GM19351 (cell line): ENCODE results near the gene PGAP6.
"Not testable (repeated sequence)": the region's sequence is repeated elsewhere in the genome, so short reads cannot be mapped to it uniquely, and the experiment has no call there.

Experiments used
- ATAC-seq: cut with Tn5 transposase; IDR thresholded peaks from one replicate; pipeline ENCODE4 v1.9.1; 2021; ENCODE audit warnings: mild to moderate bottlenecking, moderate library complexity; ENCODE audit not compliant: unreplicated experiment

The PGAP6 gene

DNA sequence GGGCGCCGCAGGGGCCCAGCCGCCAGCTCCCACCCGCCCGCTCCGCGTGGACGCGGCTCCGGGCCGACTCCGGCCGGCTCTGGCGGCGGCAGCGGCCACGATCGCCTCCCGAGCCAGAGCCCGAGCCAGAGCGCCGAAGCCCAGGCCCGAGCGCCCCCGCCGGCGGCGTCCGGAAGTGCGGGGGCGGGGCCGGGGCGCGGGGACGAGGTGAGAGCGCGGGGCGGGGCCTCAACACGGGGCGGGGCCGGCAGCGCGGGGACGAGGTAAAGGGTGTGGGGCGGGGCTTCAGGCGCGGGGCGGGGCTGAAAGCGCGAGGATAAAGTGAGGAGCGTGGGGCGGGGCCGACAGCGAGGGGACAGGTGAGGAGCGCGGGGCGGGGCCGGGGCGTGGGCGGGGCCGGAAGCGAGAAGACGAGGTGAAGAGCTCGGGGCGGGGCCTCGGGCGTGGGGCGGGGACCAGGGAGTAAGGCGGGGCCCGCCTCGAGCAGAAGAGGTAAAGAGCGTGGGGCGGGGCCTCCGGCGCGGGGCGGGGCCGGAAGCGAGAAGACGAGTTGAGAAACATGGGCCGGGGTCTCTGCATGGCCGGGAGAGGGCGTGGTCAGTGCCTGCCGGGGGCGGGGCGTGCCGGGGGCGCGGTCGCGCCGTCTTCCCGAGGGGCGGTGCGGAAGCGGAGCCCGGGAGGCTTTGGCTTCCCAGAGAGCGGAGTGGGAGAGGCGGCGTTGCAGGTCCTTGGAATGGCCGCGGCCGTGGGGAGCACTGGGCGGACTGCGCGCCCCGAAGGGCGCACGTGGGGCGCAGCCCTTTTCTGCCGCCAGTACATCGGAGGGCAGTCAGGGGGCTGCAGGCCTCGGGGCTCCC is 29.0 kb downstream of the PGAP6 start, which contains the start of gene AXIN1:
Gene AXIN1, minus strand, starts transcription at position 177 of the 857 bp plus-strand sequence. CDS start 5,698 bp downstream, outside the sequence.
- ATAC-seq = peak; percentile 54

DNA sequence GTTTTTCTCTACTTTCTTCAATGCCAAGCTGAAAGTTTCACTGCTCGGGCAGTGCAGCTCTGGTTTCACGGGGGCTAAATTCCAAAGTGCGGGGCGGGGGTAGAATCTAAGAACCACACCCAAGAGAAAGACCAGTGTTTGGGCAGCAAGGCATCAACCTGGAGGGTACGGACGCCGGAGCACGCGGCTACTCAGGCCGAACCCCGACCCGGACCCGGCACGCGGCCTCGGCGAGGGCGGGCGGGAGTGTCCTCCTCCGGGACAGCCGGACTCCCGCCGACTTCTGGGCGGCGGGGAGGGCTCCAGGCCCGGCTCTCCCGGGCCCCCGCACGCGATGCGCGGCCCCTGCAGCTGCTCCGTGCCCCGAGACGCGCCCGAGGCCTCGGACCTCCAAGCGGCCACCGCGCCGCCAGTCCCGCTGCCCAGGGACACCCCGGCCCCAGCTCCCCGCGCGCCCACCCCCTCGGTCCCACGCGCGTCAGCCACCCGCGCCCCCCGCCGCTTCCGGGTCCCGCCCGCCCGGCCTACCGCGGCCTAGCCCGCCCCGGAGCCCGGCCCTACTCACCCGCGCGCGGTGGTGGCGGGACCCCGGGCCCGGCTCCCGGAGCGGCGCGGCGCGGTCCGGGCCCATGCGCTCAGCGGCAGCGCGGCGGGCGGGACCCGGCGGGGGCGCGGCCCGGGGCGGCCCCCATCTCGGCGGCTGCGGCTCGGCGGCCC is 29.8 kb downstream of the PGAP6 start:
- ATAC-seq = peak; percentile 17

DNA sequence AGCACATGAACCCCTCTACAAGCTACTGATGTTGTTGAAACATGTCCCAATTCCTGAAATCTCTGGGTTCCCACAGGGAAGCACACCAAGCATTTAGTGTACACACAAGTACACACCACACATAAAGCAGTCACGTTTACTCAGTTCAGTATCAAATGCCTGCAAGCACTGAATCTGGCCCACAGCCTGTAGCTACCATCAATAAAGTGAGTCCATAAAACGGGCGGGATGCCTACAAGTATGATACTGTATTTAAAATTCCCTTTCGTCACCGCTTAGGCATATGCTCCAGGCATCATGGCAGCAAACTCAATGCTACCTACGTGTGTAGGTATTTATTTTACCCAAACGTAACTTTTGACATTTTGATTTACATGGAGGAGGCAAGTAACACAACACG is 31.6 kb downstream of the PGAP6 start:
- no peak for ATAC-seq

DNA sequence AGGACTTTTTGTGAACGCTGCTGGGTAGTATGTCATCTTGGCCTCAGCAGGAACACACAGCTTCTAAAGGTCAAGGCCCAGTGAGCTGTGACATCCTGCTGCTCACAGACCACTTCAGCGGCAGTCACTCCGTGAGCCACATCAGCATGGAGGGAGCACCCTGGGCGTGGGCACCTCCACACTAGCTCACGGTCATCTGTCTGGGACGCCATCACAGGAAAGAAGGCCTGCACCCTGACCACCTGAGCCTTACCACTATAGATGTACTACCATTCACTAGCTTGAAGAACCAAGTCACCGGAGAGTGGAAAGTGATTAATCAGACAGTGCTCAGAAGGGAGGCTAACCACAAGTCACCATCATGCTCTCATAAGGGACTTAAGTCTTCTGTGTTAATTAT is 32.6 kb downstream of the PGAP6 start:
- ATAC-seq = peak; percentile 32

DNA sequence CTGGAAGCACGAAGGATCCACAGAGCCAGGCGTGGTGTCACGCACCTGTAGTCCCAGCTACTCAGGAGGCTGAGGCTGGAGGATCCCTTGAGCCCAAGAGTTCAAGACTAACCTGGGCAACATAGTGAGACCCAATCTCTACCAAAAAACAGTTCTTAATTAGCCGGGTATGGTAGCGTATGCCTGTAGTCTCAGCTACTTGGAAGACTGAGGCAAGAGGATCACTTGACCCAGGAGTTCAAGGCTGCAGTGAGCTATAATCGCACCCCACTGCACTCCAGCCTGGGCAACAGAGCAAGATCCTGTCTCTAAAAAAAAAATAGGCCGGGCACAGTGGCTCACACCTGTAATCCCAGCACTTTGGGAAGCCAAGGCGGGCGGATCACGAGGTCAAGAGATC is 33.3 kb downstream of the PGAP6 start:
- not testable (repeated sequence) for ATAC-seq

DNA sequence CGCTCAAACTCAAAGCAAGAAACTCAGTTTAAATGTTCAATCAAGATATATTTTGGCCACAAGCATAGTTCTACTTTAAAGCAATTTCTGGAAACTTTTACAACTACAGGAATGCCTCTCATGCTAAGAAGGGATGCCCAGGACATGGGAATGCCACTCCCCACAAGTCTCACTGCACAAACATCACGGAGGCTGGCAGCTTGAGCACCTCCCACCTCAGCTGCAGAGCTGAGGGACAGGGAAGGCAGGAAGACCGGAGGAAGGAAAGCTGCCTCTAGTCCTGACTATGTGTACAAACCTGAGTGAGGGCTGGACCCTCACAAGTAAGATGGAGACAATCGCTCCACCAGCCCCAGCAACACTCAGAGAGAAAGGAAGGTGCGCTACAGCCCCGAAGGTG is 34.6 kb downstream of the PGAP6 start:
- ATAC-seq = no peak

DNA sequence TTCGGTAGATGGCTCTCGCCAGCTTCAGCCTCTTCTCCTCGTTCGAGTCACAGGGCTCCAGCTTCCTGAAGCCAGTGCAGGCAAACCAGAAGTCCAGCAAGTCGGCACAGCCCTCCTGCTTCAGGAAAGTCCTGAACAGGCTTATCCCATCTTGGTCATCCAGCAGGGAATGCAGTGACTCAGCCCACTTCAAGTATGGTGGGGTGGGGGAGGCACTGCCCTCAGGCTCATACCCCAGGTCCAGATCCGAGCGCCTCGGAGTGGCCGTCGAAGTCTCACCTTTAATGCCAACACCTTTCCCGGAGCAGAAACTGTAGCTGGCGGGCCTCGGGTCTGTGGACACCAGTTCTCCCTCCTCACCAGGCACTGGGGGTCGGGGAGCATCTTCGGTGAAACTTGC is 35.2 kb downstream of the PGAP6 start:
- ATAC-seq = no peak

DNA sequence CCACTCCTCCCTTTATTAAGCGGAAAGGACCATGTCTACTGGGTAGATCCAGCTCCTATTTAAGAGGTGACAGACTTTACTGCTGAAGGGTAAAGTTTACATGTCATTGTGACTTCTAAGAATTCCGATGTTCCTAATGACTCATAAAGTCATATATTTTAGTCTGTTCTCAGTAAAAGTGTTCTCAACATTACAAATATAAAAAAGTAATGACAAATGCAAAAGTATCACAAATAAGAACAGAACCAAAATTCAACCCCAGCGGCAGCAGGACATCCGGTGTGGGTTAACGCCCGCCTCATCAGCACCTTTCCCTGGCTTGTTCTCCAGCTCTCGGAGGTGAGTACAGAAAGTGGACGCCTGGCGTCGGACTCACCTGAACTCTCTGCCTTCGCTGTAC is 36.0 kb downstream of the PGAP6 start:
- no peak for ATAC-seq

DNA sequence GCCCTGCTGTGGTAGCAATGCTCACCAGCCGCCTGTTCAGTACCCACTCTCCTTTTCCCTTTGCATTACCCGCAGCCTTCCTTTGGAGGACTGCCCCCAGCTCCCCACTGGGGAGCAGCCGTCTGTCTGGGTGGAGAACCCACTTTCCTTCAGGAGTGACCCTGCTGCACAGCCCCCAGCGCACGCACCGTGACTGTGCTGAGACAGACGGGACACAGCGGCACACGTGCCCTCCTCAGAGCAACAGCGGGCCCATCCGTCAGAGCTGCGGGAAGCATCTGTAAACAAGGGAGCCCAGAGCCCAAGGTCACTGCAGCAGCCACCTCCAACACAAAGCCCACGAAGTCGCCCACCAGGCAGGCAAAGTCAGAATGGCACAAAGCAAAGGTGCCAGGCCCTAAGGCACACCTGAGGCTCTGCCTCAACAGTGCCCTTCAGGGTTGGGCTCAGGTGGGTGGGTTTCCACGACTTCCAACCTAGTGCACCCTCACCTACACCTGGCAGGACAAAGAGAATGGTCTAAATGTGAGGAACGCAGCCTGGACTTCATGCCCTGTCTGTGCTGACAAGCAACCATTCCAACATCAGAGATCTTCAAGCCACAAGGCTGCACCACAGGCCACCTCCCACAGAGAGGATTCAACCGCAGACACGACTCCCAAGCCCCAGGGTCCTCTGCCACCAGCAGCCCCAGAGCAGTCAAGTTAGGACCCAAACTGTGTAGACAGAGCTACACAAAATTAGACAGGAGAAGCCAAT is 39.1 kb downstream of the PGAP6 start:
- ATAC-seq = no peak

DNA sequence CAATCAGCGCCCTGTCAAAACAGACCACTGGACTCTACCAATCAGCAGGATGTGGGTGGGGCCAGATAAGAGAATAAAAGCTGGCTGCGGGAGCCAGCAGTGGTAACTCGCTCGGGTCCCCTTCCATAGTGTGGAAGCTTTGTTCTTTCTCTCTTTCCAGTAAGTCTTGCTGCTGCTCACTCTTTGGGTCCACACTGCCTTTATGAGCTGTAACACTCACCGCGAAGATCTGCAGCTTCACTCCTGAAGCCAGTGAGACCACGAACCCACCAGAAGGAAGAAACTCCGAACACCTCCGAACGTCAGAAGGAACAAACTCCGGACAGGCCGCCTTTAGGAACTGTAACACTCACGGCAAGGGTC is 39.8 kb downstream of the PGAP6 start:
- ATAC-seq = not testable (repeated sequence)

DNA sequence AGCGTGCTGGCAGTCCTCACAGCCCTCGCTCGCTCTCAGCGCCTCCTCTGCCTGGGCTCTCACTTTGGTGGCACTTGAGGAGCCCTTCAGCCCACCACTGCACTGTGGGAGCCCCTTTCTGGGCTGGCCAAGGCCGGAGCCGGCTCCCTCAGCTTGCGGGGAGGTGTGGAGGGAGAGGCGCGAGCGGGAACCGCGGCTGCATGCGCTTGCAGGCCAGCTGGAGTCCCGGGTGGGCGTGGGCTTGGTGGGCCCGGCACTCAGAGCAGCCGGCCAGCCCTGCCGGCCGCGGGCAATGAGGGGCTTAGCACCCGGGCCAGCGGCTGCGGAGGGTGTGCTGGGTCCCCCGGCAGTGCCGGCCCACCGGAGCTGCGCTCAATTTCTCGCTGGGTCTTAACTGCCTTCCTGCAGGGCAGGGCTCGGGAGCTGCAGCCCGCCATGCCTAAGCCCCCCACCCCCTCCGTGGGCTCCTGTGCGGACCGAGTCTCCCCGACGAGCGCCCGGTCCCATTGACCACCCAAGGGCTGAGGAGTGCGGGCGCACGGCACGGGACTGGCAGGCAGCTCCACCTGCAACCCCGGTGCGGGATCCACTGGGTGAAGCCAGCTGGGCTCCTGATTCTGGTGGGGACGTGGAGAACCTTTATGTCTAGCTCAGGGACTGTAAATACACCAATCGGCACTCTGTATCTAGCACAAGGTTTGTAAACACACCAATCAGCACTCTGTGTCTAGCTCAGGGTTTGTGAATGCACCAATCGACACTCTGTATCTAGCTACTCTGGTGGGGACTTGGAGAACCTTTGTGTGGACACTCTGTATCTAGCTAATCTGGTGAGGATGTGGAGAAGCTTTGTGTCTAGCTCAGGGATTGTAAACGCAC is 40.4 kb downstream of the PGAP6 start:
- not testable (repeated sequence) for ATAC-seq

DNA sequence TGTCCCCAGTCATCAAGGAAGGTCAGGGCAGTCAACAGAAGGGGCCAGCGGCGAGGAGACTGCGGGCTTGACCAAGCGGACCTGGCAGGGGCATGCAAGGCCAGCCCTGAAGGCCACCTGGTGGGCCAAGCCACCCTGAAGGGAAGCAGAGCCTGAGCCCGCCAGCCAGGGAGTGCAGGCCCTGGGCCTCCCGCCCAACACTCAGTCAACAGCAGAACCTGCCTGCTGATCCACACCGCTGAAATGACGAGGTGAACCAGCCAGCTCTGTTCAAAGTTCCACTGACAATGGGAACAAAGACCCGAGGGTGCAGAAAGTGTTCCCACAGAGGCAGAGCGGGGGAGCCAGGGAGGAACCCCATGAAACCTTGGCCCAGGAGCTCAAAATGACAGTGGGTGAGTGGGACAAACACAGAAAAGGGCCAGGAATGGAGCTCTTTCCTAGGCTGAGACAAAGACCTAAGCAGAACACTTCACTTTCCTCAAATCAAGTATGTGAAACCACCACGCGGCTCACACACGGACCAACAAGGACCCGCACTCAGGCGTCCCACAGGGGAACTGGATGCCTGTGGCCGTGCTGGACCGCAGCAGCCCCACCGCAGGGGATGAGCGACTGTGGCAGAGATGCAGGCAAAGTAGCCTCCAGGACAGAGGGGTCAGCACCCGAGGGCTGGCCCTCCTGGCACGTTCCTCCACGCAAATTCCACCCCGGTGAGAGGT is 41.2 kb downstream of the PGAP6 start:
- ATAC-seq = no peak

DNA sequence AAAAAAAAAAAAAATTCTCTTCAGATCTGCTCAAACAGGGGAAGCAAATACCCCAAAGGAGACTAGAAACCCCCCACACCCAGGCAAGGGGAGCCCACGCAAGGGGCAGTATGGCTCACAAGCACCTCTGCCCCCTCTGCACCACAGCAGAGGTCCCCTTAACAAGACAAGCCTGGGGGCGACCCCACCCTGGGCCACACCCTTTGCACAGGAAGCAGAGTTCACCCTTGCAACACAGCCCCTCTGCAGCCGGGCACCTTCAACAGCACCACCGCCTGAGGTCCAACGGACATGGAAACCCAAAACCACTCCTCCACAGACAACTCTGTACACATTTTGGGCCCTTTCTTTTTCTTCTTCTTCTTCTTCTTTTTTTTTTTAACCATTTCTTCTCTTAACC is 42.1 kb downstream of the PGAP6 start:
- no peak for ATAC-seq

DNA sequence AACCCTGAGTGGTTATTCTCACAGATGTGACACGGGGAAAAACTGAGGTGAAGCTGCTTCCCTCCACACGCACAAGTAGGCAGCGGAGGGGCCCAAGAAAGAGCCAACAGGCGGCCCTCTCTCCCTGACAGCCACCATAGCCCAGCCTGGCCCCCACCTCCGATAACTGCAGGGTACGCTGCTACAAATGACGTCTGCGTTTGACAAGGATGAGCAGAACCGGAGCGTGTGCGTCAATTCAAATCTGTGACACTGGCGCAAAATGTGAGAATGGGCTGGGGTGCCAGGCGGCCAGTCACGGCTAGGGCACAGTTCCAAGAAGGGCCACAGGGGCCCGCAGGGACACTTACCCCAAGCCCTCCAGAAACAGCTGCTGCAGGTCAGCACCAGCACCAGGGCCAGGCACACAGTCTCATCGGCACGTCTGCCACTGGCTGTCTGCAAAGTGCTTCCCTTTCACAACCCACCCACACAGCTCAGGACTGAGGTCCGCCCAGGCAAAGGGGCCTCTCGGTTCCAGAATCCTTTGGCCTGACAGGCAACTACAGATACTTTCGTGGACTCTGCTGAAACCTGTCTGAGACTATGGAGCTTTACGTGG is 43.7 kb downstream of the PGAP6 start:
- ATAC-seq = no peak

DNA sequence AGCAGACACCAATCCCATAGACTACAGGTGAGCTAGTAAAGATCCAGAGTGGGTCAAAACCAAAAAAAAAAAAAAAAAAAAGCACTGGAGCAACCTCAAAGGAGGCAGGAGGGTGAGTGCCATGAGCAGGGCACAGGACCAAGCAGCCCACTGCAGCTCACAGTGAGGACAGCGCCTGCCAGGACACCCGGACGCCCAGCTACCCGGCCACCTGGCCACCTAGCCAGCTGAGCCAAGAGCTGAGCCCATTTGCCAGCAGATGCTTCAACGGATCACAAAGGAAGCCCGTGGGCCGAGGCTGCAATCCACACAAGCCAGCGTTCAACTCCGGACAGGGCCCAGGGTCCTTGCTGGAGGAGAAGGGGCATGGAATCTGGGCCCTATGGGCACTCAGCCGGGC is 44.3 kb downstream of the PGAP6 start:
- no peak for ATAC-seq

DNA sequence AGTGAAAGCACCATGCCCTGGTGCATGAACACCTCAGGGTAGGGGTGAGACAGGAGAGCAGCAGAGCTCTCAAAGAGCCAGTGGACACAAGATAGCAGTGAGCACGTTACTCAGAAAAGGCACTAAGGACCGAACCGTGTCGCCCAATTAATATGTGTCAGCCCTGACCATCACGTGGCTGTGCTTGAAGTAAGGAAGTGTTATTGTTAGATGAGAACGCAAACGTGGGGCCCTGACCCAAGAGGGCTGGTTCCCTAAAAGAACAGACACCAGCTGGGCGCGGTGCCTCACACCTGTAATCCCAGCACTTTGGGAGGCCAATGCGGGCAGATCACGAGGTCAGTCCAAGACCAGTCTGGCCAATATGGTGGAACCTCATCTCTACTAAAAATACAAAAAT is 45.5 kb downstream of the PGAP6 start:
- ATAC-seq = no peak

DNA sequence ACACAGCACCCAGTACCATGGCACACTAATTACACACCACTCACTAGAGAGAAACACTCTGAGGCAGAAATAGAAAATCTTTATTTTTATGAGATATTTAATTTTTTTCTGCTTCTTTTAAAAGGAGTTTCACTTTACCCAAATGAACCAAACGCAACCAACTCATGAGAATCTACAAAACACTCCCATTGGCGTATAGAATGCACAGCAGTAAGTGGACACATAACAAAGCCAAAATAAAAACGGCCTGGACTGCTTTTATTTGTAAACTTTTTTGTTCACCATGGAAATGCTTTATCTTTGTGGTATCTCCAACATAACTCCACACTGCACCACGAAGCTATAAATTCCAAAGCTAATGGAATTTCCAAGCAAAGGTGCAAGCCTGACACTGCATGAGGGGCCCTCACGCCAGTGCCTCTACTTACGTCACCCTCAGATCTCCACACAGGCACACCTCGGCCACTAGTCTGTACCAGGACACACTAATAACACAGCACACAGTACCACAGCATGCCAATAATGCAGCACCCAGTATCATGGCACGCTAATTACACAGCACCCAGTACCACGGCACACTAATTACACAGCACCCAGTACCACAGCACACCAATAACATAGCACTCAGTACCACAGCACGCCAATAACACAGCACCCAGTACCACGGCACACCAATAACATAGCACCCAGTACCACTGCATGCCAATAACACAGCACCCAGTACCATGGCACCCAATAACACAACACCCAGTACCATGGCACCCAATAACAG is 46.7 kb downstream of the PGAP6 start:
- ATAC-seq = not testable (repeated sequence)

DNA sequence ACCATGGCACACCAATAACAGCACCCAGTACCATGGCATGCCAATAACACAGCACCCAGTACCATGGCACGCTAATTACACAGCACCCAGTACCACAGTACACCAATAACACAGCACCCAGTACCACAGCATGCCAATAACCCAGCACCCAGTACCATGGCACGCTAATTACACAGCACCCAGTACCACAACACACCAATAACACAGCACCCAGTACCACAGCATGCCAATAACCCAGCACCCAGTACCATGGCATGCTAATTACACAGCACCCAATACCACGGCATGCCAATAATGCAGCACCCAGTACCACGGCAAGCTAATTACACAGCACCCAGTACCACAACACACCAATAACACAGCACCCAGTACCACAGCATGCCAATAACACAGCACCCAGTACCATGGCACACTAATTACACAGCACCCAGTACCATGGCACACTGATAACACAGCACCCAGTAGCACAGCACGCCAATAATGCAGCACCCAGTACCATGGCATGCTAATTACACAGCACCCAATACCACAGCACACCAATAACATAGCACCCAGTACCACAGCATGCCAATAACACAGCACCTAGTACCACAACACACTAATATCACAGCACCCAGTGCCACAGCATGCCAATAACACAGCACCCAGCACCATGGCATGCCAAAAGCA is 47.5 kb downstream of the PGAP6 start:
- not testable (repeated sequence) for ATAC-seq
